Esophagus squamous epithelium (tissue), 4 donors: Measurements from ENCODE around the gene EPHA3.

ENCODE experiments used
- CTCF ChIP-seq, 6 experiments: fragments of 450-650 bp in 4 of 6; fragments of 200-600 bp in 2 of 6; sonication (generic) in 2 of 6; IDR thresholded peaks; one replicate each; pipeline ENCODE4 v1.5.1; 2016 to 2019; ENCODE audit warnings: antibody characterized with exemption in 6 of 6, mild to moderate bottlenecking in 4 of 6, moderate library complexity in 4 of 6
- POLR2A ChIP-seq, 4 donors: fragments of 450-650 bp; IDR thresholded peaks; one replicate each; pipeline ENCODE4 v1.6.1; 2017; ENCODE audit warnings: antibody characterized with exemption in 4 of 4, mild to moderate bottlenecking in 4 of 4, moderate library complexity in 3 of 4

- TF ChIP-seq CTCF (IDR thresholded peaks at IDR 0.05) (no peak), POLR2A (IDR thresholded peaks at IDR 0.05) (no peak)
These were observed 173.5 kb downstream of the EPHA3 start for GRCh38 chr3:89280822-89281365.
